ENCODE results near the gene TMC5. TPM values are rescaled to one million over a fixed set of nuclear protein-coding genes. Genes with fewer than 3 reads are reported as not detected.
"Not testable (repeated sequence)": the region's sequence is repeated elsewhere in the genome, so short reads cannot be mapped to it uniquely, and the experiment has no call there.

TMC5 gene
- total RNA-seq, 6 donors from 2014 or later, result 37.1 to 99.5 (median 62.4) TPM

- 44 to 66% methylated on average over 2 of the region's 2 CpGs for WGBS, 2 donors
- peak; percentile 42 to 75 for DNase-seq
- H3K9me3 ChIP-seq, result peaks cover 0 to 3% (median 0%) of the 10 kb centered on the region in 4 donors
- peaks cover 0 to 25% (median 9%) of the 10 kb centered on the region in 4 donors for H3K4me1 ChIP-seq
- TF ChIP-seq POLR2AphosphoS5 (IDR thresholded peaks at IDR 0.05) (peak in 1 of 2 donors; percentile 32), CTCF (IDR thresholded peaks at IDR 0.05) (no peak)
- H3K4me3 ChIP-seq, result no peak overlapping the region
- H3K36me3 ChIP-seq, result no peaks in the 10 kb centered on the region
- peak; percentile 31 to 38 for ATAC-seq (ENCODE audit: low FRiP score in 2 of 2)
- H3K27me3 ChIP-seq, result no peaks in the 10 kb centered on the region
- H3K27ac ChIP-seq, result peak overlapping the region; percentile 1 to 74 (median 48)
Observed at GRCh38 chr16:19384656-19385055, 33.0 kb upstream of the TMC5 start.

GRCh38 chr16:19386525-19386924 is 31.2 kb upstream of the TMC5 start:
- Histone ChIP-seq H3K27ac (no peak overlapping the region), H3K36me3 (no peaks in the 10 kb centered on the region), H3K4me3 (no peak overlapping the region), H3K27me3 (no peaks in the 10 kb centered on the region), H3K4me1 (peaks cover 0 to 11% (median 0%) of the 10 kb centered on the region in 4 donors), H3K9me3 (peaks cover 0 to 3% (median 0%) of the 10 kb centered on the region in 4 donors)
- ATAC-seq (ENCODE audit: low FRiP score in 2 of 2) (no peak), DNase-seq (no peak)
- TF ChIP-seq POLR2AphosphoS5 (IDR thresholded peaks at IDR 0.05), result no peak
- no peak for TF ChIP-seq POLR2A (IDR thresholded peaks at IDR 0.05)
- TF ChIP-seq CTCF (IDR thresholded peaks at IDR 0.05), result no peak
- no peak for TF ChIP-seq EP300 (IDR thresholded peaks at IDR 0.05)
- 82 to 100% methylated on average over 1 of the region's 1 CpG for WGBS, 2 donors

GRCh38 chr16:19389246-19389645 is 28.4 kb upstream of the TMC5 start:
- H3K9me3 ChIP-seq, result peaks cover 0 to 3% (median 0%) of the 10 kb centered on the region in 4 donors
- DNase-seq (peak in 1 of 2 donors; percentile 89), ATAC-seq (ENCODE audit: low FRiP score in 2 of 2) (peak; percentile 73 to 89)
- H3K27ac ChIP-seq, result peak overlapping the region in 3 of 4 donors; percentile 52 to 58 (median 53)
- H3K4me3 ChIP-seq, result no peak overlapping the region
- no peaks in the 10 kb centered on the region for H3K36me3 ChIP-seq
- peaks cover 0 to 17% (median under 1%) of the 10 kb centered on the region in 4 donors for H3K4me1 ChIP-seq
- 14 to 15% methylated on average over 5 of the region's 5 CpGs for WGBS, 2 donors
- TF ChIP-seq POLR2AphosphoS5 (IDR thresholded peaks at IDR 0.05) (no peak), POLR2A (IDR thresholded peaks at IDR 0.05) (no peak), CTCF (IDR thresholded peaks at IDR 0.05) (peak in 5 of 6 experiments; percentile 23 to 70 (median 64))
- H3K27me3 ChIP-seq, result no peaks in the 10 kb centered on the region

- H3K4me3 ChIP-seq; H3K27ac ChIP-seq; H3K27me3 ChIP-seq; ATAC-seq (ENCODE audit: low FRiP score in 2 of 2); DNase-seq; H3K36me3 ChIP-seq; H3K9me3 ChIP-seq: not testable (repeated sequence)
- H3K4me1 ChIP-seq, result peaks cover 0 to 35% (median 11%) of the 10 kb centered on the region in 4 donors
- WGBS, 2 donors, result 88 to 93% methylated on average over 6 of the region's 6 CpGs
Observed at GRCh38 chr16:19391185-19391776, 26.4 kb upstream of the TMC5 start.

GRCh38 chr16:19392352-19392751 is 25.3 kb upstream of the TMC5 start:
- no peak for DNase-seq

More at GRCh38 chr16:19392352-19392751, 25.3 kb upstream of the TMC5 start:
- peak overlapping the region; percentile 77 to 87 (median 80) for H3K27ac ChIP-seq
- H3K36me3 ChIP-seq, result no peaks in the 10 kb centered on the region
- ATAC-seq (ENCODE audit: low FRiP score in 2 of 2), result no peak
- peaks cover 0 to 39% (median 13%) of the 10 kb centered on the region in 4 donors for H3K4me1 ChIP-seq
- H3K27me3 ChIP-seq, result no peaks in the 10 kb centered on the region
- TF ChIP-seq POLR2A (IDR thresholded peaks at IDR 0.05) (no peak), CTCF (IDR thresholded peaks at IDR 0.05) (no peak), EP300 (IDR thresholded peaks at IDR 0.05) (peak in 1 of 4 donors; percentile 61), POLR2AphosphoS5 (IDR thresholded peaks at IDR 0.05) (no peak)
- H3K9me3 ChIP-seq, result peaks cover 0 to under 1% (median 0%) of the 10 kb centered on the region in 4 donors
- H3K4me3 ChIP-seq, result peak overlapping the region in 3 of 4 donors; percentile 19 to 31 (median 31)
- 81 to 88% methylated on average over 2 of the region's 2 CpGs for WGBS, 2 donors

Measured in upper lobe of left lung (tissue), 6 donors.